Kidney (tissue), 14 donors: ENCODE results near the gene SWT1. TPM values are rescaled to one million over a fixed set of nuclear protein-coding genes. Genes with fewer than 3 reads are reported as not detected.

Experiments
- DNase-seq, 5 donors: peaks; one replicate each; pipeline ENCODE4 v3.0.0-alpha.2; 2013 to 2020
- FAIRE-seq: peaks from 2 replicates; lab custom pipeline; 2012; peaks lifted over from hg19 to GRCh38; lab: Jason Lieb, UNC
- H3K27ac ChIP-seq, 2 donors: one replicate each; pipeline ENCODE4 v1.7.0; 2013; ENCODE audit warnings: low read depth in 2 of 2, low read length in 2 of 2, inconsistent platforms in 1 of 2
- H3K27me3 ChIP-seq: one replicate; pipeline ENCODE4 v1.7.1; 2013; ENCODE audit warnings: low read length, inconsistent platforms; ENCODE audit not compliant: control insufficient read depth, insufficient read depth
- H3K36me3 ChIP-seq, 3 donors: one replicate each; pipeline versions ENCODE4 v1.7.0 to v1.7.1; 2013; ENCODE audit warnings: low read length in 3 of 3, control low read depth in 1 of 3, inconsistent platforms in 1 of 3; ENCODE audit not compliant: insufficient read depth in 3 of 3, control insufficient read depth in 2 of 3
- H3K4me1 ChIP-seq, 3 donors: one replicate each; pipeline versions ENCODE4 v1.7.0 to v1.7.1; 2013; ENCODE audit warnings: low read length in 3 of 3, inconsistent platforms in 1 of 3, low read depth in 1 of 3; ENCODE audit not compliant: control insufficient read depth in 2 of 3, insufficient read depth in 2 of 3
- H3K4me3 ChIP-seq, 3 donors: one replicate each; pipeline versions ENCODE4 v1.7.0 to v1.8.1; 2013; ENCODE audit warnings: low read length in 3 of 3, control low read depth in 1 of 3, inconsistent platforms in 1 of 3
- H3K9ac ChIP-seq, 3 donors: one replicate each; pipeline versions ENCODE4 v1.7.0 to v1.7.1; 2013; ENCODE audit warnings: low read length in 3 of 3, control low read depth in 1 of 3, inconsistent platforms in 1 of 3
- H3K9me3 ChIP-seq, 3 donors: one replicate each; pipeline versions ENCODE4 v1.7.0 to v1.7.1; 2013; ENCODE audit warnings: low read length in 3 of 3, control low read depth in 1 of 3, inconsistent platforms in 1 of 3; ENCODE audit not compliant: control insufficient read depth in 2 of 3, insufficient read depth in 1 of 3
- CTCF ChIP-seq: IDR thresholded peaks from 3 replicates; pipeline ENCODE4 v1.5.1; 2012; ENCODE audit warnings: mild to moderate bottlenecking, moderate library complexity, borderline replicate concordance; ENCODE audit not compliant: insufficient read depth; ENCODE audit errors: extremely low read depth
- intact Hi-C: fragments of 100-400 bp; cut with DNase I; formaldehyde crosslinking; loops from one replicate; pipeline ENCODE4 v1.11.1; 2022
- polyA plus RNA-seq: library from polyadenylated mRNA; stranded (reverse); fragments of 350-450 nt; fragmentation: Illumina TruSeq; extraction: RNeasy Lipid Tissue Mini Kit (QIAGEN cat#74804); gene quantifications from one replicate; pipeline ENCODE4 v1.2.3, GENCODE V29; 2014; ENCODE audit warnings: low read depth, low replicate concordance; ENCODE audit not compliant: insufficient read depth
- total RNA-seq: library from RNA; stranded (reverse); fragmentation: NEBNext Ultra II Directional; extraction: Animal tissue kit (Norgen Biotek cat#: 25700); gene quantifications from one replicate; pipeline ENCODE4 v1.2.1, GENCODE V29; 2021
- donor health status: control.
- donor health status: control.
- donor health status: control.
- donor health status: control.
- donor health status: control.
- donor health status: DM: yes; HTN: yes; CAD: no.
- donor health status: Normal renal cell carcinoma (clear cell type).

The SWT1 gene
- total and polyA plus RNA-seq, 2 donors from 2014 or later: 2.9 to 6.5 TPM

GRCh38 chr1:185284533-185285276 is 127.7 kb downstream of the SWT1 start:
- Histone ChIP-seq H3K36me3 (no peaks in the 10 kb centered on the region), H3K9ac (no peak overlapping the region), H3K4me3 (no peak overlapping the region), H3K27me3 (no peaks in the 10 kb centered on the region), H3K4me1 (no peaks in the 10 kb centered on the region), H3K9me3 (no peaks in the 10 kb centered on the region), H3K27ac (no peak overlapping the region)
- intact Hi-C loops: no loop called here
- FAIRE-seq (no peak), DNase-seq (peak in 1 of 5 donors; percentile 16)
- no peak for TF ChIP-seq CTCF

- TF ChIP-seq CTCF: no peak
- intact Hi-C loops: no loop called here
- no peaks in the 10 kb centered on the region for H3K4me1 ChIP-seq
- no peak overlapping the region for H3K27ac ChIP-seq
- no peak overlapping the region for H3K9ac ChIP-seq
- H3K9me3 ChIP-seq: no peaks in the 10 kb centered on the region
- no peak for FAIRE-seq
- H3K4me3 ChIP-seq: no peak overlapping the region
- H3K27me3 ChIP-seq: no peaks in the 10 kb centered on the region
- DNase-seq: no peak
- H3K36me3 ChIP-seq: no peaks in the 10 kb centered on the region
Measured at GRCh38 chr1:185287451-185287850, 130.5 kb downstream of the SWT1 start.

DNA sequence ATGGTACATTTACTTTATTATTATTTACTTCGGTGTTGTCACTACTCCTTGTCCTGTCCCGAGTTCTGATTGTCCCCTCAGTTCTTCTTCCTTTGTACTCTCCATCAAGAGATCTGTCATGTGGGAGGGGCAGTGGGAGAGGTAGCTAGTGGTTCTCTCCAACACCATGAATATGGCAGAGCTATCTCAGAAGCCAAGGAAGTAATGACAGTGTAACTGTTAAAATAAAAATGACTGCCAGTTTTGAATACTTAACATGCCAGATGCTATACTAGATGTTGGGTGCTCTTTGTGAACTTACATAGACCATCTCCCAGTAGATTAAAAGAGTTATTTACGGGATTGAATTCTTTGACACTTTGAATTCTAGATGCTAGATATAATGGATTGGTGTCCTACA is 131.5 kb downstream of the SWT1 start:
- peaks cover 0 to 3% (median 1%) of the 10 kb centered on the region in 3 donors for H3K36me3 ChIP-seq
- no peaks in the 10 kb centered on the region for H3K4me1 ChIP-seq
- DNase-seq: no peak
- intact Hi-C loops: no loop called here
- H3K4me3 ChIP-seq: no peak overlapping the region
- no peaks in the 10 kb centered on the region for H3K27me3 ChIP-seq
- H3K9ac ChIP-seq: no peak overlapping the region
- H3K9me3 ChIP-seq: no peaks in the 10 kb centered on the region
- H3K27ac ChIP-seq: no peak overlapping the region
- no peak for TF ChIP-seq CTCF
- no peak for FAIRE-seq

DNA sequence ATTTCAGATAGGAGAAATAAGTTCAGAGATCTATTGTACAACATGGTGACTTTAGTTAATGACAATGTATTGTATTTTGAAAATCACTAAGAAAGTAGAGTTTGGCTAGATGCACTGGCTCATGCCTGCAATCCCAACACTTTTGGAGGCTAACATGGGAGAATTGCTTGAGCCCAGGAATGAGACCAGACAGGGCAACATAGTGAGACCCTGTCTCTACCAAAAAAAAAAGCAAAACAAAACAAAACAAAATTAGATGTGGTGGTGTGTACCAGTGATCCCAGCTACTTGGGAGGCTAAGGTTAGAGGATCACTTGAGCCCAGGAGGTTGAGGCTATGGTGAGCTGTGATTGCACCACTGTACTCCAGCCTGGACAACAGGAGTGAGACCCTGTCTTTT is 132.9 kb downstream of the SWT1 start:
- no peak for DNase-seq
- no peak overlapping the region for H3K27ac ChIP-seq
- TF ChIP-seq CTCF: no peak
- H3K9ac ChIP-seq: no peak overlapping the region
- intact Hi-C loops: no loop called here
- FAIRE-seq: no peak
- no peaks in the 10 kb centered on the region for H3K27me3 ChIP-seq
- H3K9me3 ChIP-seq: no peaks in the 10 kb centered on the region
- H3K4me1 ChIP-seq: no peaks in the 10 kb centered on the region
- H3K4me3 ChIP-seq: no peak overlapping the region
- H3K36me3 ChIP-seq: peaks cover 3 to 10% (median 3%) of the 10 kb centered on the region in 3 donors
